A549 (cell line): ENCODE data around the gene SLC20A1. TPM values are rescaled to one million over a fixed set of nuclear protein-coding genes. Genes with fewer than 3 reads are reported as not detected.

ENCODE experiments used
- ATAC-seq, 2 experiments: fragments of 200-7000 bp in 1 of 2; fragments of >200 bp in 1 of 2; cut with Nextera tagmentation in 1 of 2; cut with Tn5 transposase in 1 of 2; 3 replicates each; pipeline versions ENCODE4 v1.8.0 to v1.9.1; 2018 to 2020; ENCODE audit warnings: mild to moderate bottlenecking in 1 of 2, moderate library complexity in 1 of 2
- CTCF ChIA-PET: fragments of 300-600 bp; sonication (Branson Sonifier 250); formaldehyde crosslinking; extraction: SDS; loops from one replicate; lab custom pipeline; 2021; ENCODE audit warnings: antibody characterized with exemption, inconsistent platforms; lab: Yijun Ruan, JAX
- POLR2A ChIA-PET: fragments of 350-600 bp; formaldehyde crosslinking; extraction: SDS; loops from one replicate; lab custom pipeline; 2021; ENCODE audit warnings: antibody characterized with exemption, inconsistent platforms; lab: Yijun Ruan, JAX
- DNase-seq, 2 experiments: peaks; one replicate each; pipeline versions ENCODE4 v3.0.0 to v3.0.0-alpha.2; 2011 to 2016; ENCODE audit warnings: low read depth in 1 of 2, low spot score in 1 of 2
- FAIRE-seq: peaks from 2 replicates; lab custom pipeline; 2011; peaks lifted over from hg19 to GRCh38; lab: Jason Lieb, UNC
- H3K27ac ChIP-seq, 2 experiments: fragments of >200 bp; sonication (Bioruptor Twin); formaldehyde crosslinking; 3 replicates each; pipeline ENCODE4 v1.5.1; 2016 to 2017
- H3K4me1 ChIP-seq: fragments of >200 bp; sonication (Bioruptor Twin); formaldehyde crosslinking; 3 replicates; pipeline ENCODE4 v1.6.1; 2016
- H3K4me2 ChIP-seq: fragments of >200 bp; sonication (Bioruptor Twin); formaldehyde crosslinking; 3 replicates; pipeline ENCODE4 v1.6.1; 2016
- H3K4me3 ChIP-seq: fragments of >200 bp; sonication (Bioruptor Twin); formaldehyde crosslinking; 3 replicates; pipeline ENCODE4 v1.5.1; 2016
- H3K9me3 ChIP-seq: fragments of >200 bp; sonication (Bioruptor Twin); formaldehyde crosslinking; 3 replicates; pipeline ENCODE4 v1.6.1; 2016
- ATOH8 ChIP-seq: fragments of 250-450 bp; sonication (Bioruptor Pico); IDR thresholded peaks from 2 replicates; pipeline ENCODE4 v1.5.0; 2020; ENCODE audit warnings: low read depth, mild to moderate bottlenecking, moderate library complexity
- BCL3 ChIP-seq: fragments of >200 bp; sonication (Bioruptor Twin); formaldehyde crosslinking; IDR thresholded peaks from 3 replicates; pipeline ENCODE4 v1.6.1; 2016
- CBX2 ChIP-seq: fragments of 200-600 bp; sonication (generic); IDR thresholded peaks from 2 replicates; pipeline ENCODE4 v1.6.1; 2016; ENCODE audit warnings: low read depth, mild to moderate bottlenecking, borderline replicate concordance
- CBX8 ChIP-seq: fragments of 200-600 bp; sonication (generic); IDR thresholded peaks from 2 replicates; pipeline ENCODE4 v1.6.1; 2016
- CHD4 ChIP-seq: fragments of 200-600 bp; sonication (generic); IDR thresholded peaks from 2 replicates; pipeline ENCODE4 v1.6.1; 2016; ENCODE audit warnings: antibody characterized with exemption, mild to moderate bottlenecking, borderline replicate concordance
- CTCF ChIP-seq: fragments of >200 bp; sonication (Bioruptor Twin); formaldehyde crosslinking; IDR thresholded peaks from 3 replicates; pipeline ENCODE4 v1.5.1; 2016
- EHF ChIP-seq: fragments of 250-450 bp; sonication (Bioruptor Pico); IDR thresholded peaks from 2 replicates; pipeline ENCODE4 v1.5.0; 2020; ENCODE audit warnings: mild to moderate bottlenecking
- EHMT2 ChIP-seq: fragments of 200-600 bp; sonication (generic); IDR thresholded peaks from 2 replicates; pipeline ENCODE4 v1.6.1; 2016; ENCODE audit warnings: antibody characterized with exemption, low read depth, mild to moderate bottlenecking, moderate library complexity
- FOSB ChIP-seq: fragments of 250-450 bp; sonication (Bioruptor Pico); IDR thresholded peaks from 2 replicates; pipeline ENCODE4 v1.5.0; 2020; ENCODE audit warnings: mild to moderate bottlenecking, moderate library complexity
- FOSL2 ChIP-seq, 2 experiments: fragments of 450-650 bp in 1 of 2; fragments of >200 bp in 1 of 2; sonication (Bioruptor Twin) in 1 of 2; formaldehyde crosslinking; IDR thresholded peaks; 2 replicates each; pipeline versions ENCODE4 v1.5.0 to v1.6.1; 2016 to 2020; ENCODE audit warnings: mild to moderate bottlenecking in 1 of 2, moderate library complexity in 1 of 2
- GATA3 ChIP-seq: IDR thresholded peaks from 2 replicates; pipeline ENCODE4 v1.6.1; 2012; ENCODE audit warnings: borderline replicate concordance
- HDAC2 ChIP-seq: fragments of 200-600 bp; sonication (generic); IDR thresholded peaks from 2 replicates; pipeline ENCODE4 v1.6.1; 2016
- HOXA7 ChIP-seq: fragments of 250-450 bp; sonication (Bioruptor Pico); IDR thresholded peaks from 2 replicates; pipeline ENCODE4 v1.5.0; 2020; ENCODE audit warnings: mild to moderate bottlenecking, moderate library complexity
- HOXB5 ChIP-seq: fragments of 250-450 bp; sonication (Bioruptor Pico); IDR thresholded peaks from 2 replicates; pipeline ENCODE4 v1.5.0; 2020; ENCODE audit warnings: mild to moderate bottlenecking, moderate library complexity
- JUN ChIP-seq, 2 experiments: fragments of >200 bp; sonication (Bioruptor Twin); formaldehyde crosslinking; IDR thresholded peaks; 2 replicates in 1 of 2; 3 replicates in 1 of 2; pipeline ENCODE4 v1.6.1; 2016 to 2017
- KDM1A ChIP-seq: fragments of 200-600 bp; sonication (generic); IDR thresholded peaks from 2 replicates; pipeline ENCODE4 v1.6.1; 2016; ENCODE audit warnings: low read depth, mild to moderate bottlenecking
- MAX ChIP-seq: IDR thresholded peaks from 2 replicates; pipeline ENCODE4 v1.6.1; 2012
- NFE2L2 ChIP-seq: fragments of 150-350 bp; conservative IDR thresholded peaks from 2 replicates; pipeline ENCODE4 v1.6.1; 2014; ENCODE audit warnings: low read length
- NR3C1 ChIP-seq: fragments of >200 bp; sonication (Bioruptor Twin); formaldehyde crosslinking; IDR thresholded peaks from 3 replicates; pipeline ENCODE4 v1.6.1; 2017
- PHF8 ChIP-seq: fragments of 200-600 bp; sonication (generic); IDR thresholded peaks from 2 replicates; pipeline ENCODE4 v1.6.1; 2016; ENCODE audit warnings: low read depth, mild to moderate bottlenecking, antibody characterized with exemption, moderate library complexity, borderline replicate concordance
- POLR2A ChIP-seq: IDR thresholded peaks from 2 replicates; pipeline ENCODE4 v1.6.1; 2012; ENCODE audit warnings: mild to moderate bottlenecking, low read length
- RAD21 ChIP-seq, 2 experiments: fragments of >200 bp in 1 of 2; sonication (Bioruptor Twin) in 1 of 2; formaldehyde crosslinking in 1 of 2; IDR thresholded peaks in 1 of 2; conservative IDR thresholded peaks in 1 of 2; 2 replicates in 1 of 2; 3 replicates in 1 of 2; pipeline ENCODE4 v1.6.1; 2012 to 2018; ENCODE audit warnings: inconsistent platforms in 1 of 2
- REST ChIP-seq: fragments of 200-600 bp; sonication (generic); IDR thresholded peaks from 2 replicates; pipeline ENCODE4 v1.6.1; 2016; ENCODE audit warnings: antibody characterized with exemption, mild to moderate bottlenecking, moderate library complexity
- RNF2 ChIP-seq: fragments of 200-600 bp; sonication (generic); IDR thresholded peaks from 2 replicates; pipeline ENCODE4 v1.6.1; 2016; ENCODE audit warnings: low read depth, mild to moderate bottlenecking, antibody characterized with exemption, moderate library complexity, borderline replicate concordance
- SMC3 ChIP-seq: fragments of >200 bp; sonication (Bioruptor Twin); formaldehyde crosslinking; IDR thresholded peaks from 3 replicates; pipeline ENCODE4 v1.6.1; 2018; ENCODE audit warnings: inconsistent platforms
- TFCP2L1 ChIP-seq: fragments of 250-450 bp; sonication (Bioruptor Pico); IDR thresholded peaks from 2 replicates; pipeline ENCODE4 v1.5.0; 2021; ENCODE audit warnings: mild to moderate bottlenecking
- TP53 ChIP-seq: fragments of 250-450 bp; sonication (Bioruptor Pico); IDR thresholded peaks from 2 replicates; pipeline ENCODE4 v1.5.0; 2021; ENCODE audit warnings: mild to moderate bottlenecking, moderate library complexity
- USF2 ChIP-seq: fragments of 450-650 bp; IDR thresholded peaks from 2 replicates; pipeline ENCODE4 v1.6.1; 2014; ENCODE audit warnings: antibody characterized with exemption
- ZNF302 ChIP-seq: fragments of 250-450 bp; sonication (Bioruptor Pico); IDR thresholded peaks from 2 replicates; pipeline ENCODE4 v1.9.0; 2021; ENCODE audit warnings: inconsistent platforms, mild to moderate bottlenecking, moderate library complexity
- ZSCAN20 ChIP-seq: fragments of 250-450 bp; sonication (Bioruptor Pico); IDR thresholded peaks from 2 replicates; pipeline ENCODE4 v1.8.0; 2022; ENCODE audit warnings: mild to moderate bottlenecking, moderate library complexity
- WGBS: methylation state at CpG from one replicate; pipeline ENCODE4 v1.1.6; 2017; ENCODE audit errors: missing lambda C conversion rate; 5-methylcytosine and 5-hydroxymethylcytosine counted together
- polyA minus RNA-seq: library from RNA; depleted of rRNA, polyadenylated mRNA; stranded (reverse); fragments of >200 nt; gene quantifications from 2 replicates; pipeline ENCODE4 v1.2.3, GENCODE V29; 2011; rRNA and poly(A)+ RNA removed
- polyA plus RNA-seq, 4 experiments: library from polyadenylated mRNA; depleted of rRNA in 3 of 4; stranded (reverse); fragments of >200 nt; fragmentation: RNase III in 1 of 4; extraction: RNeasy Plus Mini Kit Qiagen cat#74134 plus additional on column Dnase treatment in 1 of 4; gene quantifications; 2 replicates in 3 of 4; 3 replicates in 1 of 4; pipeline ENCODE4 v1.2.3, GENCODE V29; 2011 to 2017

SLC20A1 gene
- 86.8 and 88.7 TPM in 2 replicates for polyA plus RNA-seq (2011; rRNA removed)
- polyA plus RNA-seq (2012; cell fraction: cytosol; rRNA removed): 31.9 and 37.7 TPM in 2 replicates
- 51.1 and 68.2 TPM in 2 replicates for polyA plus RNA-seq (2012; cell fraction: nucleus; rRNA removed)
- 71.0 to 83.6 TPM (median 74.3 TPM) in 3 replicates for polyA plus RNA-seq (2017; fragmentation: RNase III; extraction: RNeasy Plus Mini Kit Qiagen cat#74134 plus additional on column Dnase treatment)
- polyA minus RNA-seq: 62.7 and 79.1 TPM in 2 replicates

- 0% methylated on average over 9 of the region's 87 CpGs for WGBS
- Histone ChIP-seq H3K27ac (peak within 1 kb of the TSS; percentile 98 to 99), H3K4me2 (peak within 1 kb of the TSS; percentile 94), H3K4me3 (peak within 1 kb of the TSS; percentile 98), H3K9me3 (no peaks in the 10 kb centered on the region), H3K4me1 (peaks cover 43% of the 10 kb centered on the region)
- DNase-seq (peak; percentile 81 to 94), FAIRE-seq (no peak), ATAC-seq (peak; percentile 83 to 94)
- ChIA-PET POLR2A (interaction anchor here (0.6 to 5.5 kb wide), 19 partner anchors 8 to 82 kb away, joined by 3 to 68 read pairs (median 6); partner anchors contain the start of gene CHCHD5), CTCF (interaction anchor here (0.8 to 10.3 kb wide), 17 partner anchors 9 to 91 kb away, joined by 3 to 202 read pairs (median 4); no protein-coding TSS in a partner anchor)
- no peak for TF ChIP-seq EHF
- TF ChIP-seq PHF8: no peak; the same call in 1 of the 2 replicates
- no peak for TF ChIP-seq HDAC2
- peak; percentile 31; the same call in 2 of the 3 replicates for TF ChIP-seq SMC3
- TF ChIP-seq NR3C1: no peak
- TF ChIP-seq CBX2: no peak
- no peak for TF ChIP-seq EHMT2
- peak; percentile 32 to 53; a peak in 4 of 5 replicates for TF ChIP-seq RAD21 (conservative IDR thresholded peaks at IDR 0.05 in 1 of 2, IDR thresholded peaks at IDR 0.05 in 1 of 2)
- TF ChIP-seq ZSCAN20 (CRISPR knock-in tag): no peak
- peak; percentile 45 for TF ChIP-seq CTCF
- 0 out of 2 replicates have a peak, but pooled peaks have one; percentile 6 for TF ChIP-seq NFE2L2
- no peak for TF ChIP-seq HOXB5 (CRISPR knock-in tag)
- TF ChIP-seq JUN (IDR thresholded peaks at IDR 0.05): peak; percentile 62 to 95; a peak in 4 of 5 replicates
- peak; percentile 48; the same call in 1 of the 2 replicates for TF ChIP-seq TFCP2L1 (CRISPR knock-in tag)
- peak; percentile 90; the same call in 2 of the 3 replicates for TF ChIP-seq BCL3
- TF ChIP-seq GATA3: peak; percentile 24; the same call in 1 of the 2 replicates
- no peak for TF ChIP-seq FOSL2 (IDR thresholded peaks at IDR 0.05)
- TF ChIP-seq FOSL2 (CRISPR knock-in tag; IDR thresholded peaks at IDR 0.05): peak; percentile 6; the same call in 1 of the 2 replicates
- TF ChIP-seq HOXA7: no peak
- TF ChIP-seq KDM1A: no peak
- TF ChIP-seq MAX: peak; percentile 87
- TF ChIP-seq TP53 (CRISPR knock-in tag): no peak
- TF ChIP-seq POLR2A: peak; percentile 95
- 0 out of 2 replicates have a peak, but pooled peaks have one; percentile 32 for TF ChIP-seq REST
- TF ChIP-seq CHD4: no peak
- no peak for TF ChIP-seq ZNF302 (CRISPR knock-in tag)
- TF ChIP-seq FOSB: no peak
- TF ChIP-seq CBX8: no peak
- TF ChIP-seq RNF2: no peak
- peak; percentile 72 for TF ChIP-seq USF2
- TF ChIP-seq ATOH8 (CRISPR knock-in tag): no peak
Measured at GRCh38 chr2:112645310-112646101, at the start of gene SLC20A1. Gene SLC20A1 (plus strand): TSS chr2:112645939. CDS start chr2:112646829, 890 bp downstream.
